GM18511 (cell line): Measurements from ENCODE around the gene ISCU.
A peak's percentile ranks its signal among the peaks of the same experiment; 100 is the strongest.

Experiments
- ATAC-seq: cut with Tn5 transposase; IDR thresholded peaks from one replicate; pipeline ENCODE4 v1.9.1; 2021; ENCODE audit warnings: mild to moderate bottlenecking, moderate library complexity; ENCODE audit not compliant: unreplicated experiment

ISCU gene

GRCh38 chr12:108562348-108563135, at the start of gene ISCU:
TSS of gene ISCU (plus strand) at chr12:108562596. CDS start at chr12:108562623, 27 bp downstream.
- peak; percentile 66 for ATAC-seq

GRCh38 chr12:108514468-108514972, 47.9 kb upstream of the ISCU start:
- peak; percentile 8 for ATAC-seq

DNA sequence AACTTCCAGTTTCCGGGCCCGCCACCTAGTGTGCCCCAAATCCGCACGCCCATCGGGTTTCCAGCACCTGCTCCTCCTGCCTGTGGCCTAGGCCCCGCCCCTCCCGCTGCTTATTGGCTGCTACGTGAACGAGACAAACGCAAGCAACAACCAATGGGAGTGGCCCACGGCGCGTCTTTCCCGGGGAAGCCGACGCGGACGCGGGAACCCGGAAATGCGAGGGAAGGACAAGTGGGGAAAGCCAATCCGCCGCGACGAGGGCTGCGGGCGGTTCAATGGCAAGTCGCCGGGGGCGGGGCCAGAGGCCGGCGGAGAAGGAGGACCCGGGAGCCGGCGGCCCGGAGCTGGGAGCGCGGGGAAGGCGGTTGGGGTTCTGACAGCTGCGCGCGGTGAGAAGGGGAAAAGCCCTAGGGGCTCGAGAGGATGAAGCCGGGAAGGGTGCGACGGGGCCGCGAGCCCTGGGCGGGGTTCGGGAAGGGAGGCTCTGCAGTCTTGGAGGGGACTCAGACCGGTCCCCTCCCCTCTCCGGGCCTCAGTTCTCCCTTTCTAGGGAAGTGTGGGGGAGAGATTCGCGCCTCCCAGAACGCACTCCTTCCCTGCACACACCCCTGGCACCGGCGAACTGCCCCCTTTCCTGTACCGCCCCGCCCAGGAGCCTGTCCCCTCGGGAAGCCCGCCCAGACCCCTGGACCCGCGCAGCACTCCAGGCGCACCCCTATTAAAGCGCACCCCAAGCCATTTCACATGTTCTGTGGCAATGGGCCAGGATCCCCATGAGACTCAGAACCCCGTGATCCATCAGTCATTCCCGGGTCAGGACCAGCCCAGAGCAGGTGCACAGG, 47.2 kb upstream of the ISCU start, which contains the start of gene FICD:
FICD (plus strand) TSS at position 305 of the 842 bp plus-strand sequence. CDS start 1,696 bp downstream, outside the sequence.
- ATAC-seq: peak; percentile 87

- ATAC-seq: no peak
Measured at GRCh38 chr12:108515916-108516315, 46.5 kb upstream of the ISCU start.

DNA sequence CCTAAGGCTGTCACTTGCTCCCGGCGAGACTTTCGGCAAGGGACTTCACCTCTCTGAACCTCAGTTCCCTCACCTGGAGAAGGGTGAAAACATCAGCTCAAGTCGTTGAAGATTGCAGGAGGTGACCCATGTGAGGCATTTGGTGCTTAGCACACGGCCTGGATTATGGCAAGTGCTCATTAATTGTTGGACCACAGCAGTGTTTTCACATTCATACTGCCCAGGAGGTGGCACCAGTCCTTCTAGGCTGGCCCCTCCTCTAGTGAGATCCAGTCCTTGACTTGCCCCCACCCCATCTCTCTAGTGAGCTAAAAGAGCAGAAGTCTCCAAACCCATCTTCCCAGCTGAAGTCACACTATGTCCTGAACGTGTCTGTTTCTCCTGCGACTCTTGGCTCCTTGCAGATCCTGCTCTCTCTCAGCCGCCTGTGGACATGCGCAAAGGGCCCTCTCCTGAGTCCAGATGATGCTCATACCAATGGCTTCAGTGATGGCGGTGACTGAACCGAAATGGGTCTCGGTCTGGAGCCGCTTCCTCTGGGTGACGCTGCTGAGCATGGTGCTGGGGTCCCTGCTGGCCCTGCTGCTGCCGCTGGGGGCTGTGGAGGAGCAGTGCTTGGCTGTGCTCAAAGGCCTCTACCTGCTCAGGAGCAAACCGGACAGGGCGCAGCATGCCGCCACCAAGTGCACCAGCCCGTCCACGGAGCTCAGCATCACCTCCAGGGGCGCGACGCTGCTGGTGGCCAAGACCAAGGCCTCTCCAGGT, 45.7 kb upstream of the ISCU start:
- no peak for ATAC-seq

- ATAC-seq: no peak
Measured at GRCh38 chr12:108517288-108518100, 44.9 kb upstream of the ISCU start.

DNA sequence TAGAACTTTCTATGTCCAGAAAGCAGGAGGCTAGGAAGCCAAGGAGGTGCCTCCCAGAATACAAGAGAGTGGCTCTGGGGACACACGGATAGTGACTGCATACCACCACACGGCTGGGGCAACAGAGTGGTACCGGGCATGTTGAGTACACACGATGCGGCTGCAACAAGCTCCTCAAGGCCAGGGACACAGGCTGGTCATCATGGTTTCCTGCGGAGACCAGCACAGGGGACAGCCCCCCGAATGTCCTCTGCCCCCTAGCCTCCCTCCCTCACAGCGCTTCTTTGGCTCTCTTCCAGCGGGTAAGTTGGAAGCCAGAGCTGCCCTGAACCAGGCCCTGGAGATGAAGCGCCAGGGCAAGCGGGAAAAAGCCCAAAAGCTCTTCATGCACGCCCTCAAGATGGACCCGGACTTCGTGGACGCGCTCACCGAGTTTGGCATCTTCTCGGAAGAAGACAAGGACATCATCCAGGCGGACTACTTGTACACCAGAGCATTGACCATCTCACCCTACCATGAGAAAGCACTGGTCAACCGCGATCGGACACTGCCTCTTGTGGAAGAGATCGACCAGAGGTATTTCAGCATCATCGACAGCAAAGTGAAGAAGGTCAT, 44.2 kb upstream of the ISCU start:
- no peak for ATAC-seq

DNA sequence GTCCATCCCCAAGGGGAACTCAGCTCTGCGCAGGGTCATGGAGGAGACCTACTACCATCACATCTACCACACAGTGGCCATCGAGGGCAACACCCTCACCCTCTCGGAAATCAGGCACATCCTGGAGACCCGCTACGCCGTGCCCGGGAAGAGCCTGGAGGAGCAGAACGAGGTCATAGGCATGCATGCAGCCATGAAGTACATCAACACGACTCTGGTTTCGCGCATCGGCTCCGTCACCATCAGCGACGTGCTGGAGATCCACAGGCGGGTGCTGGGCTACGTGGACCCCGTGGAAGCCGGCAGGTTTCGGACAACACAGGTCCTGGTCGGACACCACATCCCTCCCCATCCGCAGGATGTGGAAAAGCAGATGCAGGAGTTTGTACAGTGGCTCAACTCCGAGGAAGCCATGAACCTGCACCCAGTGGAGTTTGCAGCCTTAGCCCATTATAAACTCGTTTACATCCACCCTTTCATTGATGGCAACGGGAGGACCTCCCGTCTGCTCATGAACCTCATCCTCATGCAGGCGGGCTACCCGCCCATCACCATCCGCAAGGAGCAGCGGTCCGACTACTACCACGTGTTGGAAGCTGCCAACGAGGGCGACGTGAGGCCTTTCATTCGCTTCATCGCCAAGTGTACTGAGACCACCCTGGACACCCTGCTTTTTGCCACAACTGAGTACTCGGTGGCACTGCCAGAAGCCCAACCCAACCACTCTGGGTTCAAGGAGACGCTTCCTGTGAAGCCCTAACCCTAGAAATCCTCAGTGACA, 43.5 kb upstream of the ISCU start:
- no peak for ATAC-seq

- no peak for ATAC-seq
Measured at GRCh38 chr12:108519558-108519957, 42.8 kb upstream of the ISCU start.

DNA sequence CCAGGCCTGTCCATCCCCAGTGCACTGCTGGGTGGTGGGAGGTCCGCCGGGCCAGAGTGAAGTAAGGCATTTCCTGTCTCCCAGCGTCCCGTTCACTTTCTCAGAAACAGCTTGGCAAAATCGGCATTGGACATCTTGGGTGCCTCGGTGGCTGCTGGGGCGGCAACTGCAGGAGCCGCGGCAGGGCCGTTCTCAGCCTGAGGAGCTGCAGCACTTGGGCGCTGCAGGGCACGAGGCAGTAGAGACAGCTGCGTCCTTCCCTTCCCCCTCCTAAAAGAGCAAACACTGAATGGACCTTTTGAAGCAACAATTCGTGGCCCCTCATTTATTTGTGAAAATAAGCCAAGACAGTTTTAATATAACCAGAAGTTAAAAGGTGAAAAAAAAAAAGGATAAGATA, 39.0 kb upstream of the ISCU start:
- ATAC-seq: no peak

DNA sequence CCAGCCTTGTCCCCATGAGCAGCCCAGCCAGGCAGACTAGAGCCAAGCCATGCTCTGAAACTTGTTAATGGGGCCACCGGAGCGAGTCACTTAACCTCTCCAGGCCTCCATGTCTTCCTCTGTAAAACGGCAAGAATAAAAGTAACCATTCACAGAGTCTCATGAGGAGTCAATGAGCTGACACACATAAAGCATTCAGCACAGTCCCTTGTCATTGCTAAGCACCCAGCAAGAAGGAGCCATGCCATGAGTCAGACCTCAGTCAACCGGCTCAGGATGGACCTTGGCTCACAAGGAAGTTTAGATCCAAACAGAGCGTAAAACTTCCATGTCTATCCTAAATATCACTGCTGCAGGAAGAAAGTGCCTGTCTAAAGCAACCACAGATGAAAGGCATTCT, 36.7 kb upstream of the ISCU start:
- no peak for ATAC-seq

GRCh38 chr12:108526482-108527165, 35.8 kb upstream of the ISCU start:
- ATAC-seq: no peak

DNA sequence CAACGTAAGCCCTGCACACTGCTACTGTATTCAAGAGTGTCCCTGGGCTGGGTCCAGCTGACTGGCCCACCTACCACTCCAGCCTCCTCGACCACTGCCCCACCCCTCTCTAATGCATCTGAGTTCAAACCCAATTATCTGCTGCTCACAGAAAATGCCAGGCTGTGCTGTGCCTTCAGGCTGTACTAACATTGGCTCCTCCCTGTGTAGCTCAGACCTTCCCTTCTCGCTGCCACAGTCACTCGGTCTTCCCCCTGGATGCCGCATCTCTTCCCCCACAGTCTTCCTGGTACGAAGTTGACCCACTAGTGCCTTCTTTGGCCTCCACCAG, 35.3 kb upstream of the ISCU start:
- ATAC-seq: no peak

DNA sequence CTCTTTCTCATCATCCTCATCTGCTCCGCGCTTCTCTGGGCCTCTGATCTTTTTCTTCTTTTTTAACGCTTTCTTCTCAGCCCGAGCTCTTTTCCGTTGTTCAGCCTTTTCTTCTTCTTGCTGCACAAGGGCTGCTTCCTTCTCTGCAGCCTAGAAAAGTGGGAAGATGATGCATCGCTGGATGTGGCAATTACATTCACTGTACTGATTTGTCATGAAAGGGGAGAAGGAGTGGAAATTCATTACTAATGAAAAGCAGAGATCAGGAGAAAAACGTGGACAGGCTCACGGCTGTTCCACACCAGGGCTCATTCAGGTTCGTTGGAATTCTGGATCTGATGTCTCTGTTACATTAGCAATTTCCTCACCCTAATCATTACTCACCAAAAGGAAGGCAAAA, 32.2 kb upstream of the ISCU start:
- ATAC-seq: no peak

DNA sequence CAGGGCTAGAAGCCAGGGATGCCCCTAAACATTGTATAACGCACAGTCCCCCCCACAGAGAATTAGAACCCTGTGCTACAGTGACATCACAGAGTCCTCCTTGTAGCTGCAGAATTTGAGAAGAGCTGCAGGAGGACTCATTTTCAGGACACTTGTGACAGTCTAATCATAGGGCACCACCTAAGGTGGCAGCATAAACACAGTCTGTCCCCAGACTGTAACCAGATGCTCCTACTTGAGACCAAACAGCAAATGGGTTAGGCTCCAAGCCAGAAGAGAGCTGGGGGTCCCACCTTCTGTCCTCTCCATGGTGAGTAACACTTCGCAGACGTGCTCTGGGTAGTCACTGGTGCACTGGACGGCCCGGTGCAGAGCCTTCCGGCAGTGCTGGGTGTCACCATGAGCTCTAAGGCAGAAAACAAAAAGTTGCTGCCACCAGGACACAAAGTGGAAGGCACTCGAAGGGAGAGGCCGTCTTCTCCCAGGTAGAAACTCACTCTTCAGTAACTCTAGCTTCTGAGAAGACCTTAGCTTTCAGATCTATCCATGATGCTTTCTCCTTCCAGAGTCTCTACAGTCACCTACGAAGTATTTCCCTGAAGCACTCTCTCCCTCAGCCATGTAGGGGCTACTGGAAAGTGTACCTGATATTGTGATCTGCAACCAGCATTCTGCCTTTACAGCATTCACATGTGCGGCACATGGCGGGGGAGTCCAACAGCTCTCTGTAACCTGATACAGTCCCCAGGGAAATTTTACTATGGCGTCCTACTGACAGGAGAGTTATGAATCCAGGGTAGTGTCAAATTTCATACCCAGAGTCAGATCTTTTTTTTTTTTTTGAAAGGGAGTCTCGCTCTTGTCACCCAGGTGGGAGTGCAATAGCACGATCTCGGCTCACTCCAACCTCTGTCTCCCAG, 30.2 kb upstream of the ISCU start:
- ATAC-seq: no peak

DNA sequence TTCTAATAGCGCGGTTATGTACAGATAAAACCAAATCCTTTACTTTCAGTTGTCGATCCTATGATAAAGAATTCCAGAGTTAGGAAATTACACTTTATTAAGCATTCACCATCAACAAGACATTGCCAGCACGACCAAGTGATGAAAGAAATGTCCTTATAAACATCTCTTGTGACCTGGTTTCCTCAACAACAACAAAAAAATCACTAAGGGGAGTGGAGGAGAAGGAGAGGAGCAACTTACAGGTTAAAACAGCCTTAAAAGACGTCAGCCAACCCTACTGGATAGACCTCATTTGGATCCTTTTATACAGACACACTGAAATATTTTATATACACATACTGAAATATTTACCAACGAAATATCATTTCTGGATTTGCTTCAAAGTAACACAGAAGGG, 24.2 kb upstream of the ISCU start:
- ATAC-seq: no peak

- no peak for ATAC-seq
Measured at GRCh38 chr12:108538616-108539195, 23.7 kb upstream of the ISCU start.
